GM18868 (cell line): ENCODE measurements around the gene DVL2.

Experiments
- ATAC-seq: cut with Tn5 transposase; IDR thresholded peaks from one replicate; pipeline ENCODE4 v1.9.1; 2021; ENCODE audit warnings: mild to moderate bottlenecking, moderate library complexity; ENCODE audit not compliant: unreplicated experiment

Gene DVL2

DNA sequence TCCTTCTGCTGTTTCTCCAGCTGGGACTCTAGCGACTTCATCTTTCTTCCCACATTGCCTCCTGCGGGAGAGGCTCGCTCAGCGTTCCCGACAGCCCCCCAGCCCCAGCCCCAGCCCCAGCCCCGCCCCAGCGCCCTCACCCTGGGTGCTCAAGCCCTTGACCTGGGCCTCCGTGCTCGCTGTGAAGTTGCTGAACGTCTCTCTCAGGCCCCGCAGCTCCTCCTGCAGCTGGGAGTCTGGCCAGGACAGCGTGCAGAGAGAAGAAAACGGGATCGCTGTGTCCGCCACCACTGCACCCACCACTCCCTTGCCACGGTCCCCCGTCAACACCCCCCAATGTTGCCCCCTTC, 57.5 kb downstream of the DVL2 start:
- no peak for ATAC-seq

DNA sequence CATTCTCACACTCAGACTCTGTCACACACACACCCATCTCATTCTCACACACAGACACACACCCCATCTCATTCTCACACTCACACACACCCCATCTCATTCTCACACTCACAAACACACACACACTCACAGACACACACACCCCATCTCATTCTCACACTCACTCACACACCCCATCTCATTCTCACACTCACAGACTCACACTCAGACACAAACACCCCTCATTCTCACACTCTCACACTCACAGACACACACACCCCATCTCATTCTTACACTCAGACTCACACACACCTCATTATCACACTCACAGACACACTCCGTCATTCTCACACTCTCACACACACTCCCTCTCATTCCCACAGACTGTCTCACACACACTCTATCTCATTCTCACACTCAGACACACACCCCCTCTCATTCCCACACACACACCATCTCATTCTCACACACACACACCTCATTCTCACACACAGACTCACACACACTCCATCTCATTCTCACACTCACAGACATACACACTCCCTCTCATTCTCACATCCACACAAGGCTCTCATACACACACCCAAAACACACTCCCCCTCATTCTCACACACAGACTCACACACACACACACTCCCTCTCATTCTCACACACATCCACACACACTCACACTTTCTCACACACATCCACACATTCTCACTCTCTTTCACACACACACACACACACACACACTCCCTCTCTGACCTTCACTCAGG, 58.0 kb downstream of the DVL2 start:
- ATAC-seq = no peak
